ENCODE results near the gene COA1. TPM values are rescaled to one million over a fixed set of nuclear protein-coding genes. Genes with fewer than 3 reads are reported as not detected.

The COA1 gene
- polyA plus RNA-seq, 1 donor from 2014 or later = 157 TPM

DNA sequence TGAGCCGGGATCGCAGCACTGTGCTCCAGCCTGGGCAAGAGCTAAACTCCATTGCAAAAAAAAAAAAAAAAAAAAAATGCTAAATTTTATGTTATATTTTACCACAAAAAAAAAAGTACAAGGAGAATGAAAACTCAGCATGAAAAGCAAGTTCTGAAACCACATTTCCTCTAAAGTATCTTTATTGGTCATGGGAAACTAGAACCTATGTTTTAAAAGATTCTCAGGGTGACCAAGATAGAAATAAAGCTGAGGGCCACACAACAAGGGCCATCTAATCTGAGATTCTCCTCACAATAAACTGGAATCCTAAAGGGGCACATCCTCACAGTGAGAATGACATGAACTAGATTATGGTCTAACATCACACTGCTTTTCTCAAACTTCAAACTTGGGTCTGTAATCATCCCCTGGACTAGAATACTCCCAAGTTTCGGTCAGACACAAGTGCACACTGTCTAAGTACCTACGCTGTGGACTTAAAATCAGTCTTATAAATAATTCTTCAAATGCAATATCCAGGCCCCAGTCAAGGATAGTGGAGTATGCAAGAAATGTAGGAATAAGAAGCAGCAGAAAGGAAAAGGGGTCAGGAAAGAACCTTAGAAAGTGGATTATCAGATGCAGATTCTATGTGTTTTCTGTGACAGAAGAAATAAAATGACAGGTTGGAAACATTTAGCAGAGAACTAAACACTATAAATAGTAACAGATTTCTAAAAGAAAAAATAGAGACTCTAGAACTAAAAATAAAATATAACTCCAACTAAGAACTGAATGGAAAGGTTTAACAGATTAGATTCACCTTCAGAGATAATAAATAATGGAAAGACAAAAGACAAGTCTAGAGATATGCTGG lies 49.9 kb downstream of the COA1 start:
- no peak overlapping the region for H3K4me3 ChIP-seq (ENCODE audit: low read length)
- H3K9me3 ChIP-seq (ENCODE audit: low read length) = no peaks in the 10 kb centered on the region
- no peaks in the 10 kb centered on the region for H3F3A ChIP-seq (ENCODE audit: insufficient read depth, low read length, poor library complexity, severe bottlenecking)
- H3K9me2 ChIP-seq (ENCODE audit: insufficient read depth, low read length) = no peaks in the 10 kb centered on the region
- H3K36me3 ChIP-seq (ENCODE audit: insufficient read depth, low read length) = no peaks in the 10 kb centered on the region
- peaks cover 39% of the 10 kb centered on the region for H3K79me2 ChIP-seq (replicated peaks; ENCODE audit: insufficient read depth, low read length)
- H2AFZ ChIP-seq (ENCODE audit: low read depth, low read length) = no peak overlapping the region
- H3K9ac ChIP-seq (ENCODE audit: low read length) = no peak overlapping the region
- no peak for TF ChIP-seq EZH2 (IDR thresholded peaks at IDR 0.05; ENCODE audit: borderline replicate concordance, insufficient read depth, low read length, poor library complexity, severe bottlenecking)
- no peak for TF ChIP-seq POLR2AphosphoS5 (IDR thresholded peaks at IDR 0.05)
- TF ChIP-seq, protein P1, sequence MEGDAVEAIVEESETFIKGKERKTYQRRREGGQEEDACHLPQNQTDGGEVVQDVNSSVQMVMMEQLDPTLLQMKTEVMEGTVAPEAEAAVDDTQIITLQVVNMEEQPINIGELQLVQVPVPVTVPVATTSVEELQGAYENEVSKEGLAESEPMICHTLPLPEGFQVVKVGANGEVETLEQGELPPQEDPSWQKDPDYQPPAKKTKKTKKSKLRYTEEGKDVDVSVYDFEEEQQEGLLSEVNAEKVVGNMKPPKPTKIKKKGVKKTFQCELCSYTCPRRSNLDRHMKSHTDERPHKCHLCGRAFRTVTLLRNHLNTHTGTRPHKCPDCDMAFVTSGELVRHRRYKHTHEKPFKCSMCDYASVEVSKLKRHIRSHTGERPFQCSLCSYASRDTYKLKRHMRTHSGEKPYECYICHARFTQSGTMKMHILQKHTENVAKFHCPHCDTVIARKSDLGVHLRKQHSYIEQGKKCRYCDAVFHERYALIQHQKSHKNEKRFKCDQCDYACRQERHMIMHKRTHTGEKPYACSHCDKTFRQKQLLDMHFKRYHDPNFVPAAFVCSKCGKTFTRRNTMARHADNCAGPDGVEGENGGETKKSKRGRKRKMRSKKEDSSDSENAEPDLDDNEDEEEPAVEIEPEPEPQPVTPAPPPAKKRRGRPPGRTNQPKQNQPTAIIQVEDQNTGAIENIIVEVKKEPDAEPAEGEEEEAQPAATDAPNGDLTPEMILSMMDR (IDR thresholded peaks at IDR 0.05; ENCODE audit: poor library complexity, severe bottlenecking) = no peak
- no peaks in the 10 kb centered on the region for H4K20me1 ChIP-seq (ENCODE audit: insufficient read depth)
- no peak overlapping the region for H3K27ac ChIP-seq (ENCODE audit: low read length)
- no peak overlapping the region for H3K4me2 ChIP-seq (ENCODE audit: low read length)
- no peaks in the 10 kb centered on the region for H3K27me3 ChIP-seq (ENCODE audit: insufficient read depth, low read depth, low read length)

GRCh38 chr7:43678315-43678714 lies 51.0 kb downstream of the COA1 start:
- H3K9me3 ChIP-seq (ENCODE audit: low read length) = peaks cover 7% of the 10 kb centered on the region
- no peaks in the 10 kb centered on the region for H4K20me1 ChIP-seq (ENCODE audit: insufficient read depth)
- no peaks in the 10 kb centered on the region for H3K36me3 ChIP-seq (ENCODE audit: insufficient read depth, low read length)
- peaks cover 36% of the 10 kb centered on the region for H3K79me2 ChIP-seq (replicated peaks; ENCODE audit: insufficient read depth, low read length)
- no peak overlapping the region for H3K4me2 ChIP-seq (ENCODE audit: low read length)
- TF ChIP-seq, protein P2, sequence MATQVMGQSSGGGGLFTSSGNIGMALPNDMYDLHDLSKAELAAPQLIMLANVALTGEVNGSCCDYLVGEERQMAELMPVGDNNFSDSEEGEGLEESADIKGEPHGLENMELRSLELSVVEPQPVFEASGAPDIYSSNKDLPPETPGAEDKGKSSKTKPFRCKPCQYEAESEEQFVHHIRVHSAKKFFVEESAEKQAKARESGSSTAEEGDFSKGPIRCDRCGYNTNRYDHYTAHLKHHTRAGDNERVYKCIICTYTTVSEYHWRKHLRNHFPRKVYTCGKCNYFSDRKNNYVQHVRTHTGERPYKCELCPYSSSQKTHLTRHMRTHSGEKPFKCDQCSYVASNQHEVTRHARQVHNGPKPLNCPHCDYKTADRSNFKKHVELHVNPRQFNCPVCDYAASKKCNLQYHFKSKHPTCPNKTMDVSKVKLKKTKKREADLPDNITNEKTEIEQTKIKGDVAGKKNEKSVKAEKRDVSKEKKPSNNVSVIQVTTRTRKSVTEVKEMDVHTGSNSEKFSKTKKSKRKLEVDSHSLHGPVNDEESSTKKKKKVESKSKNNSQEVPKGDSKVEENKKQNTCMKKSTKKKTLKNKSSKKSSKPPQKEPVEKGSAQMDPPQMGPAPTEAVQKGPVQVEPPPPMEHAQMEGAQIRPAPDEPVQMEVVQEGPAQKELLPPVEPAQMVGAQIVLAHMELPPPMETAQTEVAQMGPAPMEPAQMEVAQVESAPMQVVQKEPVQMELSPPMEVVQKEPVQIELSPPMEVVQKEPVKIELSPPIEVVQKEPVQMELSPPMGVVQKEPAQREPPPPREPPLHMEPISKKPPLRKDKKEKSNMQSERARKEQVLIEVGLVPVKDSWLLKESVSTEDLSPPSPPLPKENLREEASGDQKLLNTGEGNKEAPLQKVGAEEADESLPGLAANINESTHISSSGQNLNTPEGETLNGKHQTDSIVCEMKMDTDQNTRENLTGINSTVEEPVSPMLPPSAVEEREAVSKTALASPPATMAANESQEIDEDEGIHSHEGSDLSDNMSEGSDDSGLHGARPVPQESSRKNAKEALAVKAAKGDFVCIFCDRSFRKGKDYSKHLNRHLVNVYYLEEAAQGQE (IDR thresholded peaks at IDR 0.05; ENCODE audit: borderline replicate concordance) = no peak
- TF ChIP-seq POLR2AphosphoS5 (IDR thresholded peaks at IDR 0.05) = no peak
- TF ChIP-seq, protein P1 (IDR thresholded peaks at IDR 0.05; ENCODE audit: poor library complexity, severe bottlenecking) = no peak
- no peak for TF ChIP-seq EZH2 (IDR thresholded peaks at IDR 0.05; ENCODE audit: borderline replicate concordance, insufficient read depth, low read length, poor library complexity, severe bottlenecking)
- no peak for TF ChIP-seq SMC3 (conservative IDR thresholded peaks at IDR 0.05; ENCODE audit: poor library complexity)
- TF ChIP-seq EP300 (conservative IDR thresholded peaks at IDR 0.05; ENCODE audit: poor library complexity, severe bottlenecking) = no peak
- TF ChIP-seq MXI1 (conservative IDR thresholded peaks at IDR 0.05; ENCODE audit: poor library complexity, severe bottlenecking) = no peak
- TF ChIP-seq TAF1 (IDR thresholded peaks at IDR 0.05; ENCODE audit: low read depth) = no peak
- TF ChIP-seq RAD21 (conservative IDR thresholded peaks at IDR 0.05) = no peak
- H2AFZ ChIP-seq (ENCODE audit: low read depth, low read length) = no peak overlapping the region
- H3K9ac ChIP-seq (ENCODE audit: low read length) = no peak overlapping the region
- no peaks in the 10 kb centered on the region for H3K27me3 ChIP-seq (ENCODE audit: insufficient read depth, low read depth, low read length)
- H3K27ac ChIP-seq (ENCODE audit: low read length) = no peak overlapping the region
- no peaks in the 10 kb centered on the region for H3K9me2 ChIP-seq (ENCODE audit: insufficient read depth, low read length)
- no peak overlapping the region for H3K4me3 ChIP-seq (ENCODE audit: low read length)
- no peaks in the 10 kb centered on the region for H3F3A ChIP-seq (ENCODE audit: insufficient read depth, low read length, poor library complexity, severe bottlenecking)

All from neural cell (in vitro differentiated cells).